GM19468 (cell line): ENCODE results near the gene PON3.

Source experiments
- ATAC-seq: cut with Tn5 transposase; IDR thresholded peaks from one replicate; pipeline ENCODE4 v1.9.1; 2021; ENCODE audit warnings: mild to moderate bottlenecking, moderate library complexity, moderate number of reproducible peaks; ENCODE audit not compliant: unreplicated experiment; ENCODE audit errors: extremely low read depth

The PON3 gene

GRCh38 chr7:95365151-95365550, 31.0 kb downstream of the PON3 start:
- ATAC-seq, result no peak

- no peak for ATAC-seq
These were observed 38.6 kb downstream of the PON3 start for GRCh38 chr7:95357623-95358022.

- no peak for ATAC-seq
These were observed 53.4 kb downstream of the PON3 start for GRCh38 chr7:95342642-95343307.

- ATAC-seq, result no peak
These were observed 54.1 kb downstream of the PON3 start for GRCh38 chr7:95342029-95342428.

- ATAC-seq, result no peak
These were observed 55.7 kb downstream of the PON3 start for GRCh38 chr7:95340491-95340890.

DNA sequence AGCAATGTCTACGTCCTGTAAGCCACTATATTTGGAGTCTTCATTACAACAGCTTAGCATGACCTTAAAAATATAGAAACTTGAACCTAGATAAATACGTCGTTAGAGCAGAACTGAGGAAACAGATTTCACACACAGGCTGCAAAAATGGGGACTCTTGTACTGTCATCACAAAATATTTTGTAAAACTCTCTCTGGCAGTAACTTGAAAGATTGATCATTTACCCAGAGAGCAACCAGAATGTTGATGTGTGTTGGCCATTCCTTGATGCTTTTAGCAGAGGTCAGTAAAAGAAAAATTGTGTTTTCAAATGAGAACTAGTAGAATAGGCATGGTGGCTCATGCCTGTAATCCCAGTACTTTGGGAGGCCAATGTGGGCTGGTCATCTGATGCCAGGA, 57.3 kb downstream of the PON3 start:
- ATAC-seq, result no peak

- ATAC-seq, result no peak
These were observed 61.1 kb downstream of the PON3 start for GRCh38 chr7:95335093-95335492.

DNA sequence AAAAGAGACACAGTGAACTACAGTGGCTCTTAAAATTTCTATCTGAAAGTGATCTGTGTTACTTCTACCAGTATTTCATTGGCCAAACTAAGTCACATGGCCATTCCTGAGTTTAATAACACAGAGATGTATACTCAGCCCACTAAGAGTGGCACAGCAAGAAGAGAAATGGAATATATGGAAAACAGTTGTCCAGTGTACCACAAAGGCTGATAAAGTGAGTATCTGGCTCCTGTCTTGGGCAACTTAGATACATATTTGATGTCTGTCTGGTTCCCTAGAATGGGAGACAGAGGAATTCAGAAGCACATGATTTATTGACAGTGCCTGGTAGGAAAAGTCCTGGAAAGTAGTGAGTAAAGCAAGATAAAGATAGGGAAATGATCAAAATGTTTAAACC, 61.7 kb downstream of the PON3 start:
- no peak for ATAC-seq

- no peak for ATAC-seq
These were observed 65.2 kb downstream of the PON3 start for GRCh38 chr7:95330961-95331337.

GRCh38 chr7:95330204-95330960, 65.8 kb downstream of the PON3 start:
- peak; percentile 97 for ATAC-seq

DNA sequence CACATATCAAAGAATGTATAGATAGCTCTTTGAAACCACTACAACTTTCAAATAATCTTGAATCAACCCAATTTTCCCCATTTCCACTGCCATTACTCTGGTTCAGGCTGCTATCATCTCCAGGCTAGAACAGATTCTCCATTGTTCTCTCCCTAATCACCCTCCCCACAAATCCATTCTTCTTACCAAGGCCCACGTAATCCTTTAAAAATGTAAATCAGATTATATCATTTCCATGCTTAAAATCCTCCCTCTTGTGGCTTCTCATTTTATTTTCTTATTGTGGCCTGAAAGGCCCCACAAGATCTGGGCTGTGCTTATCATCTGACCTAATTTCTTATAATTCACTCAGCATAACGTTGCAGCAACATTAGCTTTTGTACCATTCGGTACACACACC, 68.8 kb downstream of the PON3 start:
- ATAC-seq, result no peak

DNA sequence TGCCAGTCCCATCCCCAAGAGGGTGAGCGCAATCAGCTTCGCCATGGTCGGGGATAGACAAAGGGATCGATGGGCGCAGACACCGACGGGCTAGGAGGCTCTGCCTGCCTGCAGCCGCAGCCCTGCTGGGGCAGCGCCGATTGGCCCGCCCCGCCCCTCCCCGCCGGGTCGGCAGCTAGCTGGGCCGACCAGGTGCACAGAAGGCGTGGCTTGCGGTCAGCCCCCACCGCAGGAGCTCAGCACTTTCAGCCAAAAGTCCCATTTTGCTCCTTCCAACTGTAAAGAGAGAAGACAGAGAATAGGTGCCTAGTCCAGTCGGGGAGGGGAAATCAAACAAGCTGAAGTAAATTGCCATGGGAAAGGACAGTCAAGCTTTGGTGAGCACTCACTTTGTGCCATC, 71.7 kb downstream of the PON3 start, which contains the start of gene PON1:
Gene PON1, minus strand, starts transcription at position 102 of the 400 bp plus-strand sequence. Its CDS starts 57 bp downstream, at position 45.
- ATAC-seq, result no peak

- no peak for ATAC-seq
These were observed 72.6 kb downstream of the PON3 start for GRCh38 chr7:95323410-95324129.

GRCh38 chr7:95322854-95323253, 73.3 kb downstream of the PON3 start:
- ATAC-seq, result no peak

GRCh38 chr7:95322396-95322795, 73.8 kb downstream of the PON3 start:
- ATAC-seq, result no peak

DNA sequence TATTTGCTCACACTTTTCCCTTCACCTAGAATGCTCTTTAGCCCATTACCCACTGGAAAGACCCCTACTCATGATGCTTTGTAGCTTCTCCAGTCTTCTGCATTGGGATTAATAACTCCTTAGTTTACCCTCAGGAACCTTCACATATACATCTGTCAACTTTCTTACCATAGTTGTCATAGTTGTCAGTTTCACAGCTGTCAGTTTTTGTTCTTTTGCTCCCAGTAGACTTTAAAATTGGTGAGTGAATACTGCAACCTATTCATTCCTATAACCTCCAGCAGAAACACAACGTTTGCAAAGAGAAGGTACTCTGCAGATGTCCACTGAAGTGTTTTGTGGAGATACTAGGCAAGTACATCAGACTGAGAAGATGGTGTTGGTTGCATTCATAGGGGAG, 74.5 kb downstream of the PON3 start:
- no peak for ATAC-seq

DNA sequence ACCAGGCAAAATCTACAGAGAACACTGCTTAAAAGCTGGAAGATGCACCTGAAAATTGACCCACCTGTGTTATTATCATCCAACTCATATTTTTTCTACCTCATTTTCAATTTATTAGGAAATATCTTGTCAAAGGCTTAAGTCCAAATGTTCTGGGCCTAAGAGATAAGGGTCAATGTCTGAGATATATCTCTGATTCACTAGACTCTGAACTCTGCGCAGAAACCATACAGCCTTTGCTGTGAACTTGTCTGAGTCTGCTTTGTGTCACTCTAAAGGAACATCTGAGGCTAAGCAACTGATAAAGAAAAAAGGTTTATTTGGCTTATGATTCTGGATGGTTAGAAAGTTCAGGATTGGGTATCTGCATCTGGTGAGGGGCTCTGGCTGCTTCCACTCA, 75.5 kb downstream of the PON3 start:
- ATAC-seq, result no peak

DNA sequence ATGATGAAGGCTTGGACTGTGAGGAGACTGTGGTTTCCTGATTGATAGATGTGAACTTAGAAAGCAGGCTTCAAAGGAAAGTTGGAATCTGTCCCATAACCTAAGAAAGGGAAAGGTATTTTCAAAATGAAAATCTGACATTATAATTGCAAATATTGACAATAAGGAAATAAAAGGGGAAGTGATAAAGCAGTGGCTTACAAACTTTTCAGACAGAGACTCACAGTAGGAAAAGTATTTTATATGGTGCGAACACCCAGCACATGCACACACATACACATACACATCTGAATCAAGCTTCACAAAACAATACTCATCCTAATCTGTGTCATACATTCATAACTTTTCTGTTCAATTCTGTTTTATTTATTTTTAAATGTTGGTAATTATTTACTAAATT, 76.6 kb downstream of the PON3 start:
- no peak for ATAC-seq

- no peak for ATAC-seq
These were observed 77.6 kb downstream of the PON3 start for GRCh38 chr7:95318501-95319100.

DNA sequence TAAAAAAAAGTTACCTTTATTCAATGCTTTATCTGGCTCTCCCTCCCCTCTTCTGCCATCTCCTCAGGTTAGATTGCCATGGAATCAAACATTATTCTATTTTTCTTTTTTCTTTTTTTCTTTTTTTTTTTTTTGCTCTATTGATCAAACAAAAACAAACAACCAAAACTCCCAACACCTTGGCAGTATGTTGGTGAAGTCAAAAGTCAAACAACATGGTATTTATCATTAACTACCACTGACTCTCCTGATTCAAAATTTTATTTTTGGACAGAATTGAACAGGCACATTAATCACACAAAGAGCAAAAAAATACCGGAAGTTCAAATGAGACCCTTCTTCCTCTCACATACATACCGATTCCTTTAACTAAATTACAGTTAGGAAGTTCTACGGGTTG, 78.2 kb downstream of the PON3 start:
- no peak for ATAC-seq

DNA sequence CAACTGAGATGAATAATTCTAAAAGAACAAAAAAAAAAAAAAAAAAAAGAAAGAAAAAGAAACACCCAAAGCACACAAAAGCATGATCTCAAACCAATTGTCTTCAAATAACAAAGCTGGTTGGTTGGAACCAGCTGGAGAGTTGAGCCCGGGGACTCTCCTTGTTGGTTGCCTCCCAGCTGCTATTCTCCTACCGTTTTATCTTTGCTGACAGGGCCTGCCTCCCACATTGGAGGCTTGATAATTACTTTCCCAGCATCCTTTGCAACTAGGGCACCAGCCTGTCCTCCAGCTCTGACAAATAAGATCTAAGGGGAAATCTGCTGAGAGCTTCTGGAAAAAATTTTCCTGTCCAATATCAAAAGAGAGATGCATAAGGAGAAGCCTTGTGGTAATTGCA, 78.6 kb downstream of the PON3 start:
- no peak for ATAC-seq
